GM23338 (cell line): Measurements from ENCODE around the gene ICAM1. TPM values are rescaled to one million over a fixed set of nuclear protein-coding genes. Genes with fewer than 3 reads are reported as not detected.

ENCODE experiments used
- ATAC-seq: fragments of 200-7000 bp; cut with Tn5 transposase; 3 replicates; pipeline ENCODE4 v1.9.1; 2020
- DNase-seq: peaks from one replicate; pipeline ENCODE4 v3.0.0-alpha.2; 2015; ENCODE audit warnings: low spot score
- H2AFZ ChIP-seq: fragments of 200-600 bp; sonication (generic); 2 replicates; pipeline ENCODE4 v1.8.0; 2016; ENCODE audit warnings: antibody characterized with exemption, mild to moderate bottlenecking, moderate library complexity
- H3F3A ChIP-seq: fragments of 200-600 bp; sonication (generic); replicated peaks from 2 replicates; pipeline ENCODE4 v1.8.0; 2017; ENCODE audit warnings: antibody characterized with exemption, mixed run types, low read depth
- H3K27ac ChIP-seq: fragments of 200-600 bp; sonication (generic); 2 replicates; pipeline ENCODE4 v1.6.1; 2016; ENCODE audit warnings: low read depth
- H3K27me3 ChIP-seq: fragments of 200-600 bp; sonication (generic); 2 replicates; pipeline ENCODE4 v1.8.0; 2016; ENCODE audit warnings: mild to moderate bottlenecking, mixed run types, moderate library complexity; ENCODE audit not compliant: insufficient read depth
- H3K36me3 ChIP-seq: fragments of 200-600 bp; sonication (generic); 2 replicates; pipeline ENCODE4 v1.8.0; 2016; ENCODE audit warnings: mild to moderate bottlenecking; ENCODE audit not compliant: insufficient read depth
- H3K4me1 ChIP-seq: fragments of 200-600 bp; sonication (generic); 2 replicates; pipeline ENCODE4 v1.8.0; 2016; ENCODE audit warnings: mild to moderate bottlenecking, moderate library complexity; ENCODE audit not compliant: insufficient read depth
- H3K4me2 ChIP-seq: fragments of 200-600 bp; sonication (generic); 2 replicates; pipeline ENCODE4 v1.7.1; 2017; ENCODE audit warnings: mixed run types
- H3K4me3 ChIP-seq: fragments of 200-600 bp; sonication (generic); 2 replicates; pipeline ENCODE4 v1.6.1; 2016; ENCODE audit warnings: mixed run types
- H3K79me2 ChIP-seq: fragments of 200-600 bp; sonication (generic); replicated peaks from 2 replicates; pipeline ENCODE4 v1.8.0; 2017; ENCODE audit warnings: mild to moderate bottlenecking; ENCODE audit not compliant: insufficient read depth
- H3K9me2 ChIP-seq: fragments of 200-600 bp; sonication (generic); 2 replicates; pipeline ENCODE4 v1.8.0; 2017; ENCODE audit not compliant: insufficient read depth
- H4K20me1 ChIP-seq: fragments of 200-600 bp; sonication (generic); replicated peaks from 2 replicates; pipeline ENCODE4 v1.8.0; 2017; ENCODE audit warnings: mild to moderate bottlenecking; ENCODE audit not compliant: insufficient read depth
- H3K27ac Mint-ChIP-seq: 2 replicates; pipeline ENCODE4 v1.8.0; 2020; ENCODE audit warnings: inconsistent platforms, mild to moderate bottlenecking, moderate library complexity, mixed read lengths
- H3K27me3 Mint-ChIP-seq: 3 replicates; pipeline ENCODE4 v1.8.0; 2022; ENCODE audit warnings: low read depth, mild to moderate bottlenecking, moderate library complexity, mixed read lengths, inconsistent platforms; ENCODE audit not compliant: insufficient read depth, poor library complexity
- H3K36me3 Mint-ChIP-seq: 3 replicates; pipeline ENCODE4 v1.8.0; 2021; ENCODE audit warnings: low read depth, mild to moderate bottlenecking, inconsistent platforms, moderate library complexity, mixed read lengths
- H3K4me1 Mint-ChIP-seq: 3 replicates; pipeline ENCODE4 v1.8.0; 2020; ENCODE audit warnings: mild to moderate bottlenecking, inconsistent platforms, mixed read lengths
- H3K4me3 Mint-ChIP-seq: 3 replicates; pipeline ENCODE4 v1.8.0; 2021; ENCODE audit warnings: moderate library complexity, mild to moderate bottlenecking, inconsistent platforms, mixed read lengths
- H3K9me3 Mint-ChIP-seq: 3 replicates; pipeline ENCODE4 v1.8.0; 2020; ENCODE audit warnings: moderate library complexity, mild to moderate bottlenecking, inconsistent platforms, mixed read lengths
- CREB1 ChIP-seq: fragments of 250-450 bp; sonication (Bioruptor Pico); IDR thresholded peaks from 2 replicates; pipeline ENCODE4 v1.5.0; 2020; ENCODE audit warnings: low read depth, mild to moderate bottlenecking, moderate library complexity
- EZH2 ChIP-seq: fragments of 200-600 bp; sonication (generic); IDR thresholded peaks from one replicate; pipeline ENCODE4 v1.8.0; 2017; ENCODE audit warnings: antibody characterized with exemption, mild to moderate bottlenecking, low read depth; ENCODE audit not compliant: unreplicated experiment
- EZH2phosphoT487 ChIP-seq: fragments of 200-600 bp; sonication (generic); IDR thresholded peaks from one replicate; pipeline ENCODE4 v1.8.1; 2018; ENCODE audit warnings: antibody characterized with exemption; ENCODE audit not compliant: unreplicated experiment
- JUNB ChIP-seq: IDR thresholded peaks from one replicate; pipeline ENCODE4 v1.6.1; 2016; ENCODE audit warnings: antibody characterized with exemption; ENCODE audit not compliant: unreplicated experiment
- NANOG ChIP-seq: IDR thresholded peaks from 2 replicates; pipeline ENCODE4 v1.6.1; 2016; ENCODE audit warnings: antibody characterized with exemption, borderline replicate concordance
- POLR2AphosphoS5 ChIP-seq: IDR thresholded peaks from 2 replicates; pipeline ENCODE4 v1.6.1; 2016; ENCODE audit warnings: antibody characterized with exemption, low read depth
- STAT1 ChIP-seq: IDR thresholded peaks from one replicate; pipeline ENCODE4 v1.6.1; 2016; ENCODE audit warnings: antibody characterized with exemption; ENCODE audit not compliant: unreplicated experiment
- ZNF114 ChIP-seq: fragments of 250-450 bp; sonication (Bioruptor Pico); IDR thresholded peaks from 2 replicates; pipeline ENCODE4 v1.5.0; 2020; ENCODE audit warnings: mild to moderate bottlenecking, moderate library complexity
- ZNF331 ChIP-seq: fragments of 250-450 bp; sonication (Bioruptor Pico); IDR thresholded peaks from 2 replicates; pipeline ENCODE4 v1.5.0; 2020; ENCODE audit warnings: low read depth, mild to moderate bottlenecking, moderate library complexity
- polyA plus RNA-seq: library from polyadenylated mRNA; unstranded; fragments of >200 nt; fragmentation: Nextera tagmentation; extraction: Ambion mirVana; gene quantifications from 2 replicates; pipeline ENCODE4 v1.2.1, GENCODE V29; 2016
- total RNA-seq: library from RNA; depleted of rRNA; stranded (reverse); fragments of >200 nt; shearing (Covaris generic); gene quantifications from 2 replicates; pipeline ENCODE4 v1.2.3, GENCODE V29; 2014
- TF ChIP-seq, protein P1 (sequence below): IDR thresholded peaks from 2 replicates; pipeline ENCODE4 v1.6.1; 2016; ENCODE audit warnings: antibody characterized with exemption
- TF ChIP-seq, protein P2 (sequence below): fragments of 250-450 bp; sonication (Bioruptor Pico); IDR thresholded peaks from 2 replicates; pipeline ENCODE4 v1.5.0; 2020; ENCODE audit warnings: mild to moderate bottlenecking, moderate library complexity
- TF ChIP-seq, protein P3 (sequence below), 2 experiments: fragments of 200-600 bp in 1 of 2; sonication (generic) in 1 of 2; conservative IDR thresholded peaks; 2 replicates each; pipeline versions ENCODE4 v1.5.1 to v1.6.1; 2016 to 2017; ENCODE audit warnings: antibody characterized with exemption in 2 of 2, low read depth in 2 of 2, mild to moderate bottlenecking in 2 of 2, moderate library complexity in 1 of 2
- TF ChIP-seq, protein P4 (sequence below): IDR thresholded peaks from one replicate; pipeline ENCODE4 v1.6.1; 2018; ENCODE audit warnings: antibody characterized with exemption; ENCODE audit not compliant: unreplicated experiment

Gene ICAM1
- total and polyA plus RNA-seq, 2 experiments from 2014 or later = 1.6 to 3.5 TPM

DNA sequence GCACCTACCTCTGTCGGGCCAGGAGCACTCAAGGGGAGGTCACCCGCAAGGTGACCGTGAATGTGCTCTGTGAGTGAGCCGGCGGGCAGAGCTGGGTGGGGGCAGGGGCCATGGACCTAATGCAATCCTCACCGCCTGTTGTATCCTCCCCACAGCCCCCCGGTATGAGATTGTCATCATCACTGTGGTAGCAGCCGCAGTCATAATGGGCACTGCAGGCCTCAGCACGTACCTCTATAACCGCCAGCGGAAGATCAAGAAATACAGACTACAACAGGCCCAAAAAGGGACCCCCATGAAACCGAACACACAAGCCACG lies 14.0 kb downstream of the ICAM1 start:
- H3K36me3 Mint-ChIP-seq = peaks cover 8% of the 10 kb centered on the region; the same call in 2 of the 3 replicates
- TF ChIP-seq POLR2AphosphoS5 (no peak), ZNF114 (no peak), ZNF331 (CRISPR knock-in tag) (no peak), JUNB (no peak), STAT1 (no peak), EZH2phosphoT487 (no peak), CREB1 (CRISPR knock-in tag) (no peak), EZH2 (no peak), NANOG (no peak)
- TF ChIP-seq, protein P1, sequence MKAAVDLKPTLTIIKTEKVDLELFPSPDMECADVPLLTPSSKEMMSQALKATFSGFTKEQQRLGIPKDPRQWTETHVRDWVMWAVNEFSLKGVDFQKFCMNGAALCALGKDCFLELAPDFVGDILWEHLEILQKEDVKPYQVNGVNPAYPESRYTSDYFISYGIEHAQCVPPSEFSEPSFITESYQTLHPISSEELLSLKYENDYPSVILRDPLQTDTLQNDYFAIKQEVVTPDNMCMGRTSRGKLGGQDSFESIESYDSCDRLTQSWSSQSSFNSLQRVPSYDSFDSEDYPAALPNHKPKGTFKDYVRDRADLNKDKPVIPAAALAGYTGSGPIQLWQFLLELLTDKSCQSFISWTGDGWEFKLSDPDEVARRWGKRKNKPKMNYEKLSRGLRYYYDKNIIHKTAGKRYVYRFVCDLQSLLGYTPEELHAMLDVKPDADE = no peak
- TF ChIP-seq, protein P2, sequence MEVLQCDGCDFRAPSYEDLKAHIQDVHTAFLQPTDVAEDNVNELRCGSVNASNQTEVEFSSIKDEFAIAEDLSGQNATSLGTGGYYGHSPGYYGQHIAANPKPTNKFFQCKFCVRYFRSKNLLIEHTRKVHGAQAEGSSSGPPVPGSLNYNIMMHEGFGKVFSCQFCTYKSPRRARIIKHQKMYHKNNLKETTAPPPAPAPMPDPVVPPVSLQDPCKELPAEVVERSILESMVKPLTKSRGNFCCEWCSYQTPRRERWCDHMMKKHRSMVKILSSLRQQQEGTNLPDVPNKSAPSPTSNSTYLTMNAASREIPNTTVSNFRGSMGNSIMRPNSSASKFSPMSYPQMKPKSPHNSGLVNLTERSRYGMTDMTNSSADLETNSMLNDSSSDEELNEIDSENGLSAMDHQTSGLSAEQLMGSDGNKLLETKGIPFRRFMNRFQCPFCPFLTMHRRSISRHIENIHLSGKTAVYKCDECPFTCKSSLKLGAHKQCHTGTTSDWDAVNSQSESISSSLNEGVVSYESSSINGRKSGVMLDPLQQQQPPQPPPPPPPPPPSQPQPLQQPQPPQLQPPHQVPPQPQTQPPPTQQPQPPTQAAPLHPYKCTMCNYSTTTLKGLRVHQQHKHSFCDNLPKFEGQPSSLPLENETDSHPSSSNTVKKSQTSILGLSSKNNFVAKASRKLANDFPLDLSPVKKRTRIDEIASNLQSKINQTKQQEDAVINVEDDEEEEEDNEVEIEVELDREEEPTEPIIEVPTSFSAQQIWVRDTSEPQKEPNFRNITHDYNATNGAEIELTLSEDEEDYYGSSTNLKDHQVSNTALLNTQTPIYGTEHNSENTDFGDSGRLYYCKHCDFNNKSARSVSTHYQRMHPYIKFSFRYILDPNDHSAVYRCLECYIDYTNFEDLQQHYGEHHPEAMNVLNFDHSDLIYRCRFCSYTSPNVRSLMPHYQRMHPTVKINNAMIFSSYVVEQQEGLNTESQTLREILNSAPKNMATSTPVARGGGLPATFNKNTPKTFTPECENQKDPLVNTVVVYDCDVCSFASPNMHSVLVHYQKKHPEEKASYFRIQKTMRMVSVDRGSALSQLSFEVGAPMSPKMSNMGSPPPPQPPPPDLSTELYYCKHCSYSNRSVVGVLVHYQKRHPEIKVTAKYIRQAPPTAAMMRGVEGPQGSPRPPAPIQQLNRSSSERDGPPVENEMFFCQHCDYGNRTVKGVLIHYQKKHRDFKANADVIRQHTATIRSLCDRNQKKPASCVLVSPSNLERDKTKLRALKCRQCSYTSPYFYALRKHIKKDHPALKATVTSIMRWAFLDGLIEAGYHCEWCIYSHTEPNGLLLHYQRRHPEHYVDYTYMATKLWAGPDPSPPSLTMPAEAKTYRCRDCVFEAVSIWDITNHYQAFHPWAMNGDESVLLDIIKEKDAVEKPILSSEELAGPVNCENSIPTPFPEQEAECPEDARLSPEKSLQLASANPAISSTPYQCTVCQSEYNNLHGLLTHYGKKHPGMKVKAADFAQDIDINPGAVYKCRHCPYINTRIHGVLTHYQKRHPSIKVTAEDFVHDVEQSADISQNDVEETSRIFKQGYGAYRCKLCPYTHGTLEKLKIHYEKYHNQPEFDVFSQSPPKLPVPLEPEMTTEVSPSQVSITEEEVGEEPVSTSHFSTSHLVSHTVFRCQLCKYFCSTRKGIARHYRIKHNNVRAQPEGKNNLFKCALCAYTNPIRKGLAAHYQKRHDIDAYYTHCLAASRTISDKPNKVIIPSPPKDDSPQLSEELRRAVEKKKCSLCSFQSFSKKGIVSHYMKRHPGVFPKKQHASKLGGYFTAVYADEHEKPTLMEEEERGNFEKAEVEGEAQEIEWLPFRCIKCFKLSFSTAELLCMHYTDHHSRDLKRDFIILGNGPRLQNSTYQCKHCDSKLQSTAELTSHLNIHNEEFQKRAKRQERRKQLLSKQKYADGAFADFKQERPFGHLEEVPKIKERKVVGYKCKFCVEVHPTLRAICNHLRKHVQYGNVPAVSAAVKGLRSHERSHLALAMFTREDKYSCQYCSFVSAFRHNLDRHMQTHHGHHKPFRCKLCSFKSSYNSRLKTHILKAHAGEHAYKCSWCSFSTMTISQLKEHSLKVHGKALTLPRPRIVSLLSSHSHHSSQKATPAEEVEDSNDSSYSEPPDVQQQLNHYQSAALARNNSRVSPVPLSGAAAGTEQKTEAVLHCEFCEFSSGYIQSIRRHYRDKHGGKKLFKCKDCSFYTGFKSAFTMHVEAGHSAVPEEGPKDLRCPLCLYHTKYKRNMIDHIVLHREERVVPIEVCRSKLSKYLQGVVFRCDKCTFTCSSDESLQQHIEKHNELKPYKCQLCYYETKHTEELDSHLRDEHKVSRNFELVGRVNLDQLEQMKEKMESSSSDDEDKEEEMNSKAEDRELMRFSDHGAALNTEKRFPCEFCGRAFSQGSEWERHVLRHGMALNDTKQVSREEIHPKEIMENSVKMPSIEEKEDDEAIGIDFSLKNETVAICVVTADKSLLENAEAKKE (CRISPR knock-in tag) = no peak
- TF ChIP-seq, protein P3, sequence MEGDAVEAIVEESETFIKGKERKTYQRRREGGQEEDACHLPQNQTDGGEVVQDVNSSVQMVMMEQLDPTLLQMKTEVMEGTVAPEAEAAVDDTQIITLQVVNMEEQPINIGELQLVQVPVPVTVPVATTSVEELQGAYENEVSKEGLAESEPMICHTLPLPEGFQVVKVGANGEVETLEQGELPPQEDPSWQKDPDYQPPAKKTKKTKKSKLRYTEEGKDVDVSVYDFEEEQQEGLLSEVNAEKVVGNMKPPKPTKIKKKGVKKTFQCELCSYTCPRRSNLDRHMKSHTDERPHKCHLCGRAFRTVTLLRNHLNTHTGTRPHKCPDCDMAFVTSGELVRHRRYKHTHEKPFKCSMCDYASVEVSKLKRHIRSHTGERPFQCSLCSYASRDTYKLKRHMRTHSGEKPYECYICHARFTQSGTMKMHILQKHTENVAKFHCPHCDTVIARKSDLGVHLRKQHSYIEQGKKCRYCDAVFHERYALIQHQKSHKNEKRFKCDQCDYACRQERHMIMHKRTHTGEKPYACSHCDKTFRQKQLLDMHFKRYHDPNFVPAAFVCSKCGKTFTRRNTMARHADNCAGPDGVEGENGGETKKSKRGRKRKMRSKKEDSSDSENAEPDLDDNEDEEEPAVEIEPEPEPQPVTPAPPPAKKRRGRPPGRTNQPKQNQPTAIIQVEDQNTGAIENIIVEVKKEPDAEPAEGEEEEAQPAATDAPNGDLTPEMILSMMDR (conservative IDR thresholded peaks at IDR 0.05; ENCODE audit: low read depth in 2 of 2) = no peak
- TF ChIP-seq, protein P4, sequence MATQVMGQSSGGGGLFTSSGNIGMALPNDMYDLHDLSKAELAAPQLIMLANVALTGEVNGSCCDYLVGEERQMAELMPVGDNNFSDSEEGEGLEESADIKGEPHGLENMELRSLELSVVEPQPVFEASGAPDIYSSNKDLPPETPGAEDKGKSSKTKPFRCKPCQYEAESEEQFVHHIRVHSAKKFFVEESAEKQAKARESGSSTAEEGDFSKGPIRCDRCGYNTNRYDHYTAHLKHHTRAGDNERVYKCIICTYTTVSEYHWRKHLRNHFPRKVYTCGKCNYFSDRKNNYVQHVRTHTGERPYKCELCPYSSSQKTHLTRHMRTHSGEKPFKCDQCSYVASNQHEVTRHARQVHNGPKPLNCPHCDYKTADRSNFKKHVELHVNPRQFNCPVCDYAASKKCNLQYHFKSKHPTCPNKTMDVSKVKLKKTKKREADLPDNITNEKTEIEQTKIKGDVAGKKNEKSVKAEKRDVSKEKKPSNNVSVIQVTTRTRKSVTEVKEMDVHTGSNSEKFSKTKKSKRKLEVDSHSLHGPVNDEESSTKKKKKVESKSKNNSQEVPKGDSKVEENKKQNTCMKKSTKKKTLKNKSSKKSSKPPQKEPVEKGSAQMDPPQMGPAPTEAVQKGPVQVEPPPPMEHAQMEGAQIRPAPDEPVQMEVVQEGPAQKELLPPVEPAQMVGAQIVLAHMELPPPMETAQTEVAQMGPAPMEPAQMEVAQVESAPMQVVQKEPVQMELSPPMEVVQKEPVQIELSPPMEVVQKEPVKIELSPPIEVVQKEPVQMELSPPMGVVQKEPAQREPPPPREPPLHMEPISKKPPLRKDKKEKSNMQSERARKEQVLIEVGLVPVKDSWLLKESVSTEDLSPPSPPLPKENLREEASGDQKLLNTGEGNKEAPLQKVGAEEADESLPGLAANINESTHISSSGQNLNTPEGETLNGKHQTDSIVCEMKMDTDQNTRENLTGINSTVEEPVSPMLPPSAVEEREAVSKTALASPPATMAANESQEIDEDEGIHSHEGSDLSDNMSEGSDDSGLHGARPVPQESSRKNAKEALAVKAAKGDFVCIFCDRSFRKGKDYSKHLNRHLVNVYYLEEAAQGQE = no peak
- Histone ChIP-seq H3K4me2 (no peak overlapping the region), H4K20me1 (no peaks in the 10 kb centered on the region; the same call in none of the 2 replicates), H3K27ac (no peak overlapping the region), H3F3A (peaks cover 7% of the 10 kb centered on the region; the same call in 1 of the 2 replicates), H3K27me3 (peaks cover 41% of the 10 kb centered on the region), H3K4me3 (no peak overlapping the region), H2AFZ (no peak overlapping the region), H3K4me1 (peaks cover 11% of the 10 kb centered on the region; the same call in 1 of the 2 replicates), H3K79me2 (no peaks in the 10 kb centered on the region), H3K36me3 (no peaks in the 10 kb centered on the region), H3K9me2 (no peaks in the 10 kb centered on the region)
- no peak overlapping the region for H3K4me3 Mint-ChIP-seq
- peaks cover 3% of the 10 kb centered on the region; the same call in 1 of the 3 replicates for H3K9me3 Mint-ChIP-seq
- H3K27me3 Mint-ChIP-seq = peaks cover 39% of the 10 kb centered on the region
- H3K4me1 Mint-ChIP-seq = peaks cover 17% of the 10 kb centered on the region; the same call in 2 of the 3 replicates
- ATAC-seq (no peak), DNase-seq (no peak)
- H3K27ac Mint-ChIP-seq = no peak overlapping the region
